Panc1 (cell line): ENCODE results near the gene SEC23A. TPM values are rescaled to one million over a fixed set of nuclear protein-coding genes. Genes with fewer than 3 reads are reported as not detected.
"Not testable (repeated sequence)": the region's sequence is repeated elsewhere in the genome, so short reads cannot be mapped to it uniquely, and the experiment has no call there.

Experiments used
- ATAC-seq: fragments of 200-7000 bp; cut with Tn5 transposase; 2 replicates; pipeline ENCODE4 v1.9.1; 2020; ENCODE audit warnings: mild to moderate bottlenecking, moderate library complexity
- BruUV-seq: library from RNA; stranded (reverse); fragments of 400-500 nt; replicated peaks from 2 replicates; lab custom pipeline; 2021; lab: Mats Ljungman, UMichigan
- CTCF ChIA-PET: fragments of 300-600 bp; sonication (Branson Sonifier 250); formaldehyde crosslinking; loops from one replicate; lab custom pipeline; 2022; ENCODE audit warnings: antibody characterized with exemption; lab: Charles Lee
- POLR2A ChIA-PET: fragments of 300-600 bp; sonication (Branson Sonifier 250); formaldehyde crosslinking; loops from one replicate; lab custom pipeline; 2022; ENCODE audit warnings: antibody characterized with exemption; lab: Charles Lee
- DNase-seq: peaks from one replicate; pipeline ENCODE4 v3.0.0-alpha.2; 2010; ENCODE audit warnings: low read depth, low spot score
- H3K27ac ChIP-seq: 2 replicates; pipeline ENCODE4 v1.5.1; 2011; ENCODE audit warnings: mild to moderate bottlenecking, low read length, inconsistent platforms
- H3K27me3 ChIP-seq: fragments of 200-500 bp; sonication (Bioruptor generic); 2 replicates; pipeline ENCODE4 v1.6.0; 2014; ENCODE audit warnings: low read length, inconsistent platforms; ENCODE audit not compliant: control insufficient read depth, insufficient read depth
- H3K36me3 ChIP-seq: fragments of 200-500 bp; sonication (Bioruptor generic); 2 replicates; pipeline ENCODE4 v1.5.1; 2014; ENCODE audit warnings: inconsistent platforms, mild to moderate bottlenecking, low read length, moderate library complexity; ENCODE audit not compliant: control insufficient read depth, insufficient read depth
- H3K4me1 ChIP-seq: 2 replicates; pipeline ENCODE4 v1.5.1; 2011; ENCODE audit warnings: inconsistent platforms, mild to moderate bottlenecking, low read length, moderate library complexity; ENCODE audit not compliant: control insufficient read depth, insufficient read depth
- H3K4me3 ChIP-seq, 2 experiments: 2 replicates each; pipeline ENCODE4 v1.5.1; 2011 to 2012; ENCODE audit warnings: low read depth in 2 of 2, low read length in 2 of 2, mild to moderate bottlenecking in 2 of 2, inconsistent platforms in 1 of 2, moderate library complexity in 1 of 2
- H3K9me3 ChIP-seq: fragments of 200-500 bp; sonication (Bioruptor generic); 2 replicates; pipeline ENCODE4 v1.5.1; 2014; ENCODE audit warnings: low read depth, mild to moderate bottlenecking, inconsistent platforms, low read length, moderate library complexity; ENCODE audit not compliant: control insufficient read depth, insufficient read depth
- CTCF ChIP-seq: fragments of 450-650 bp; IDR thresholded peaks from 2 replicates; pipeline ENCODE4 v1.5.1; 2017; ENCODE audit warnings: mild to moderate bottlenecking
- POLR2AphosphoS5 ChIP-seq: IDR thresholded peaks from 2 replicates; pipeline ENCODE4 v1.6.1; 2012; ENCODE audit warnings: mild to moderate bottlenecking, low read depth, low read length, moderate library complexity
- REST ChIP-seq, 2 experiments: IDR thresholded peaks; 2 replicates each; pipeline ENCODE4 v1.6.1; 2011 to 2012; ENCODE audit warnings: low read depth in 2 of 2, control low read depth in 1 of 2, low read length in 1 of 2, mild to moderate bottlenecking in 1 of 2, moderate library complexity in 1 of 2; ENCODE audit not compliant: insufficient read depth in 1 of 2
- SIN3A ChIP-seq: IDR thresholded peaks from 2 replicates; pipeline ENCODE4 v1.6.1; 2012; ENCODE audit warnings: low read depth, mild to moderate bottlenecking, low read length, moderate library complexity, borderline replicate concordance; ENCODE audit not compliant: insufficient read depth
- TCF7L2 ChIP-seq: IDR thresholded peaks from 2 replicates; pipeline ENCODE4 v1.6.1; 2011; ENCODE audit warnings: mild to moderate bottlenecking, low read depth, low read length, inconsistent platforms
- in situ Hi-C: cut with HindIII; loops from 2 replicates; pipeline ENCODE4 v1.10.0; 2016; ENCODE audit warnings: low sequenced_read_pairs, low pct_unique_long_range_greater_than_20kb
- intact Hi-C: fragments of 100-400 bp; cut with micrococcal nuclease; formaldehyde crosslinking; loops from one replicate; pipeline ENCODE4 v1.10.0; 2022; ENCODE audit not compliant: unreplicated experiment
- total RNA-seq: library from RNA; stranded (reverse); gene quantifications from one replicate; pipeline ENCODE4 v1.2.1, GENCODE V29; 2021; ENCODE audit not compliant: unreplicated experiment

Gene SEC23A
- total RNA-seq, 1 experiment from 2014 or later: 76.7 TPM

GRCh38 chr14:39069923-39070322, 33.1 kb downstream of the SEC23A start:
- Histone ChIP-seq H3K4me3 (no peak overlapping the region), H3K27ac (no peak overlapping the region), H3K36me3 (no peaks in the 10 kb centered on the region; the same call in 1 of the 2 replicates), H3K9me3 (no peaks in the 10 kb centered on the region), H3K27me3 (no peaks in the 10 kb centered on the region), H3K4me1 (no peaks in the 10 kb centered on the region)
- ChIA-PET CTCF (no interaction called here), POLR2A (no interaction called here)
- no peak for DNase-seq
- BruUV-seq: no TSS peak
- intact Hi-C loops (no loop called here), in situ Hi-C loops (no loop called here)
- no peak for ATAC-seq
- no peak for TF ChIP-seq SIN3A
- TF ChIP-seq TCF7L2: no peak
- TF ChIP-seq CTCF: no peak
- no peak for TF ChIP-seq POLR2AphosphoS5
- TF ChIP-seq REST (IDR thresholded peaks at IDR 0.05; ENCODE audit: insufficient read depth in 1 of 2, low read depth in 2 of 2, low read length in 1 of 2): no peak

GRCh38 chr14:39069169-39069805, 33.7 kb downstream of the SEC23A start:
- in situ Hi-C loops, CTCF ChIA-PET, DNase-seq, H3K27ac ChIP-seq, H3K4me3 ChIP-seq, H3K4me1 ChIP-seq, H3K27me3 ChIP-seq, intact Hi-C loops, ATAC-seq, POLR2A ChIA-PET, H3K36me3 ChIP-seq, H3K9me3 ChIP-seq, BruUV-seq: not testable (repeated sequence)

GRCh38 chr14:39060818-39061437, 42.1 kb downstream of the SEC23A start:
- ChIA-PET CTCF (interaction anchor here (0.6 kb wide), 1 partner anchor 34 kb away, joined by 5 read pairs; no protein-coding TSS in a partner anchor), POLR2A (no interaction called here)
- DNase-seq (no peak), ATAC-seq (no peak)
- no peak overlapping the region for H3K27ac ChIP-seq
- no peaks in the 10 kb centered on the region for H3K27me3 ChIP-seq
- intact Hi-C loops: no loop called here
- no peak overlapping the region for H3K4me3 ChIP-seq
- TF ChIP-seq SIN3A: no peak
- no peak for TF ChIP-seq TCF7L2
- TF ChIP-seq POLR2AphosphoS5: no peak
- no peak for TF ChIP-seq CTCF
- TF ChIP-seq REST (IDR thresholded peaks at IDR 0.05; ENCODE audit: insufficient read depth in 1 of 2, low read depth in 2 of 2, low read length in 1 of 2): no peak
- no TSS peak for BruUV-seq
- peaks cover 4% of the 10 kb centered on the region; the same call in 1 of the 2 replicates for H3K9me3 ChIP-seq
- H3K4me1 ChIP-seq: no peaks in the 10 kb centered on the region
- peaks cover 4% of the 10 kb centered on the region; the same call in 1 of the 2 replicates for H3K36me3 ChIP-seq
- in situ Hi-C loops: no loop called here
